GM15510 (cell line): ENCODE results near the gene UBXN4.

Experiments used
- POLR2A ChIP-seq: IDR thresholded peaks from 3 replicates; pipeline ENCODE4 v1.6.1; 2011; ENCODE audit warnings: borderline replicate concordance; ENCODE audit not compliant: insufficient read length; ENCODE audit errors: extremely low read depth

Gene UBXN4

GRCh38 chr2:135744760-135745314 lies 3.2 kb downstream of the UBXN4 start:
- no peak for TF ChIP-seq POLR2A

GRCh38 chr2:135745545-135745944 lies 3.9 kb downstream of the UBXN4 start:
- no peak for TF ChIP-seq POLR2A

- TF ChIP-seq POLR2A: no peak
These were observed 13.9 kb downstream of the UBXN4 start for GRCh38 chr2:135755573-135755972.

DNA sequence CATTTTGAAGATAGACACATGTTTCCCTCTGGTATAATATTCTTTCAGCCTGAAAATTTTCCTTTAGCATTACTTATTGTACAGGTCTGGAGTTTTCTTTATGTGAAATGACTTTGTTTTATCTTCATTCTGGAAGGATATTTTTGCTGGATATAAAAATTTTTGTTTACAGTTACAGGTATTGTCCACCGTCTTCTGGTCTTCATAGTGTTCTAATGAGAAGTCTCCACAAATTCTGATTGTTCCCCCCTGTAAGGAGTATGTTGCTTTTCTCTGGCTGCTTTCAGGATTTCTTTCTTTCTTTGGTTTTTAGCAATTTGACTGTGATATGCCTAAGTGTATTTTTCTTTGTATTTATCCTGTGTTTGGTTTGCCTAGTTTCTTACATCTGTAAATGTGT lies 15.0 kb downstream of the UBXN4 start:
- TF ChIP-seq POLR2A: no peak

GRCh38 chr2:135762022-135762421 lies 20.4 kb downstream of the UBXN4 start:
- TF ChIP-seq POLR2A: no peak

DNA sequence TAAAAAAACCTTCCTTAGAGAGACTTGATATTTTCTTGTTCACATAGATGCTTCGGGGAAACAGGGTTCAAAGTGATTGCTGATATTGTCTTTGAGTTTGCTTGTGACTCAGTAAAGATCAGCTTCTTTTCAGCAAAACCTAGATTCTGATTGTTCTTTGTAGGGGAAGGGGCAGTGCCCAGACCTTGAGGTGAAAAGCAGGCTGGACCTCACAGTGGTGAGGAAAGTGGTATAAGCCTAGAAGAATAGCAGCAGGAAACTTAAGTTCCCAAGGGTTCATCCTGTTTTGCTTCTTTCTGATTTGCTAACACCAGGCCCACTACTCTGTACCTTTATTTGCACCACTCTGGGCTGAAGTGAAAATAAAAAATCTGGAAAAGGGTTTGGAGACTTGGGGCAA lies 20.9 kb downstream of the UBXN4 start:
- no peak for TF ChIP-seq POLR2A

DNA sequence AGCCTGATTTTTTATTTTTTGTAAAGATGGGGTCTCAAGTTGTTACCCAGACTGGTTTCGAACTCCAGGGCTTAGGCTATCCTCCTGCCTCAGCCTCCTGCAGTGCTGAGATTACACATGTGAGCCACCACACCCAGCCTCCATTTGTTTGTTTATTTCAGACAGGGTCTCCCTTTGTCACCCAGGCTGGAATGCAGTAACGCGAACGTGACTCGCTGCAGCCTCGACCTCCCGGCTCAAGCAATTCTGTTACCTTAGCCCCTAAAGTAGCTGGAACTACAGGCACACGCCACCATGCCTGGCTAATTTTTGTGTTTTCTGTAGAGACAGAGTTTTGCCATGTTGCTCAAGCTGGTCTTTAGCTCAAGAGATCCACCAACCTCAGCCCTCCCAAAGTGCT lies 27.2 kb downstream of the UBXN4 start:
- no peak for TF ChIP-seq POLR2A

GRCh38 chr2:135773319-135773718 lies 31.7 kb downstream of the UBXN4 start:
- TF ChIP-seq POLR2A: no peak

DNA sequence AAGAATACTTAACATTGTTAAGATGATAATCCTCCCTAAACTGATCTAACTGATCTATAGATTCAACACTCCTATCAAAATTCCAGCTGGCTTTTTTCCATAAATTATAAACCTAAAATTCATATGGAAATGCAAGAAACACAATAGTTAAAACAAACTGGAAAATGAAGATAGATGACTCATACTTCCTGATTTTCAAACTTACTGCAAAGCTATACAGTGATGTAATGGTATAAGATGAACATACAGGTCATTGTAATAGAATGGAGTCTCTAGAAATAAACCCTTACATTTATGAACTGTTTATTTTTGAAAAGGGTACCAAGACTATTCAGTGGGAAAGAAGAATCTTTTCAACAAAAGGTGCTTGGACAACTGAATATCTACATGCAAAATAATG lies 32.3 kb downstream of the UBXN4 start:
- TF ChIP-seq POLR2A: no peak

DNA sequence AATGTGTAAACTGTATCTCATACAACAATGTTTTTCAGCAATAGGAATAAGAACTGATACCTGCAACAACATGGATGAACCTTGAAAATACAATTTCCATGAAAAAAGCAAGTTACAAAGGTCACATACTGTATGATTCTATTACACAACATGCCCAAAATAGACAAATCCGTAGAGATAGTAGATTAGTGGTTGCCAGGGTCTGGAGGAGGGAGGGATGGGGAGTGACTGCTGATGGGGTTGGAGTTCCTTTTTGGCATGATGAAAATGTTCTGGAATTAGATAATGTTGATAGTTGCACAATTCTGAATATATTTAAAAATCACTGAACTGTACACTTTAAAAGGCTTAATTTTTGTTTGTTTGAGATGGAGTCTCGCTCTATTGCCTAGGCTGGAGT lies 33.8 kb downstream of the UBXN4 start:
- no peak for TF ChIP-seq POLR2A

DNA sequence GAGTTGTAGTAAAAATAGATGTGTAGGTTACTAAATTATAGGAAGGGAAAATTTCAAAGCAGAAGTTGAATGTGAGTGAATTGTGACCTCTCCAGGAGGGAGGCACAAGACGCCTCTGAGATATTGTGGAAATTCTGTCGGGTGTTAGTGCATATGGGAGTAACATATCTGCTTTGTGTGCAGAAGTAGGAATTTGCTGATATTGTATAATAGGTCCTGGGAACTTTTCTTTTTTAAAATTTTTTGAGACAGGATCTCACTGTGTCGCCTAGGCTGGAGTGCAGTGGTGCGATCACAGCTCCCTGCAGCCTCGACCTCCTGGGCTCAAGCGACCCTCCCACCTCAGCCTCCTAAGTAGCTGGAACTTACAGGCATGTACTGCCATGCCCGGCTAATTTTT lies 34.7 kb downstream of the UBXN4 start:
- no peak for TF ChIP-seq POLR2A

DNA sequence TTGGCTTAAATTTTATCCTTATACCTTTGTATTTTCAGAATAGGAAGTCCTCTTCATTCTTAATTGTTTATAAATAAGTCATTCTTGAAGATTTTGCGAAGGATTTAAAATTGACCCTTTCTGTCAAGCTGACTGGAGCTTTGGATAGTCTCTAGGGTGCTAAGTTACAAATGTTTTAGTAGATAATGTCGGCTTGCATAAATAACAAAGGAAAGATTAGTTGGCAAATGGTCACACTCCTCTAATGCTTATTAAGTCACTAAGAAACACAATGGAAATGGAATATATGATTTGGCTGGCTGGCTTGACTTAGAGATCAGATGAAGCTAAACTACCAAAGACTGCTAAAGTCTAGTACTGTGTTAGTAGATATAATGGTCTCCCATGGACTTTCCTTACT lies 40.6 kb downstream of the UBXN4 start:
- TF ChIP-seq POLR2A: no peak

GRCh38 chr2:135783439-135783838 lies 41.8 kb downstream of the UBXN4 start:
- no peak for TF ChIP-seq POLR2A

DNA sequence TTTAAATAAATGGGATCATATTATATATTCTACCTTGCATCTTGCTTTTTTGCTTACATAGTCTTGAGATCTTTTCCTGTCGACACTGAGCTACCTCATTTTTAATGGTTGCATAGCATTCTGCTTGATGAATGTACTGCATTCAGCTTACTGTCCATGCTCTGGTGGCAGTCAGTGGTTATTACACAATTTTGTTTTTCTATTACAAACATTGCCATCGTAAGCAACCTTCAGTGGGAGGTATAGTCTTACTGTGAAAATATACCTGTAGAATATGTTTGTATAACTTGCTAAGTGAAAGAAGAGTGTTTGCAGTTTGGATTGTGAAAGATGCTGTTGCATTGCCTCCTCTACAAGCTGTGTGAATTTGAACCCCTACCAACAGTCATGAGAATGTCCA lies 43.4 kb downstream of the UBXN4 start:
- TF ChIP-seq POLR2A: no peak

DNA sequence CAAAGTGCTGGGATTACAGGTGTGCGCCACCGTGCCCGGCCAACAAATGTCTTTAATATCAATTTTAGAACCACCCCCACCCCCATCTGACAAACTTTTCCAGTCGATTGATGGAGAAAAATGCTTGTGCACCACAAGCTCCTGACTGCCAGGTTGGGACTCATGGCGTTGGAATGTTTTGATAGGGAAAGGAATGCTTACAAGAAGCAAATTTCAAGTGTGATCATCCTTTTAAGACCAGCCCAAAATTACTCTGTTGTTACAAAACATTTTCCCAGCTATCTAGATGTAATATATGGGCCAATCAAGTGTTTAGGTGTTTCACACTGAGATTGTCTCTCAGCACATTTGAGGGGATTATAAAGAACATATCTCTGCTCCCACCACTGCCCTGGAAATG lies 45.2 kb downstream of the UBXN4 start:
- no peak for TF ChIP-seq POLR2A

DNA sequence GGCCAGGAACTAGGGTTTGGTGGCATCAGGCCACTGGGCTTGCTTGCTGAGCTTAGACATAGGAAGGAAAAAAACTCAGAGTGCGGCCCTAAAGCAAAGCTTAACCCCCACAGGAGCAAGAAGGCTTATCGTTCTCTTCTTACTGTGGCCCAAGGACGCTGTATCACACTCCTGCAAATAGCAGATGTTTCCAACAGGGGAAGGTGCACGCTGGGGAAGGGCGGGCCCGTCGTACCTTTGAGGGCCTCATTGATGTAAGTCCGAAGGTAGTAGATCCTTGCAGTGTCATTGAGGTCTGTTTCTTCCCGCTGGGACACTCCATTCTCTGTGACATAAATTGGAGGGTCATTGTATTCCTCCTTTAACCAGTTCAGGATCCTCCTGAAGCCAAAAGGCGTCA lies 48.8 kb downstream of the UBXN4 start:
- no peak for TF ChIP-seq POLR2A

- no peak for TF ChIP-seq POLR2A
These were observed 49.9 kb downstream of the UBXN4 start for GRCh38 chr2:135791418-135792190.

DNA sequence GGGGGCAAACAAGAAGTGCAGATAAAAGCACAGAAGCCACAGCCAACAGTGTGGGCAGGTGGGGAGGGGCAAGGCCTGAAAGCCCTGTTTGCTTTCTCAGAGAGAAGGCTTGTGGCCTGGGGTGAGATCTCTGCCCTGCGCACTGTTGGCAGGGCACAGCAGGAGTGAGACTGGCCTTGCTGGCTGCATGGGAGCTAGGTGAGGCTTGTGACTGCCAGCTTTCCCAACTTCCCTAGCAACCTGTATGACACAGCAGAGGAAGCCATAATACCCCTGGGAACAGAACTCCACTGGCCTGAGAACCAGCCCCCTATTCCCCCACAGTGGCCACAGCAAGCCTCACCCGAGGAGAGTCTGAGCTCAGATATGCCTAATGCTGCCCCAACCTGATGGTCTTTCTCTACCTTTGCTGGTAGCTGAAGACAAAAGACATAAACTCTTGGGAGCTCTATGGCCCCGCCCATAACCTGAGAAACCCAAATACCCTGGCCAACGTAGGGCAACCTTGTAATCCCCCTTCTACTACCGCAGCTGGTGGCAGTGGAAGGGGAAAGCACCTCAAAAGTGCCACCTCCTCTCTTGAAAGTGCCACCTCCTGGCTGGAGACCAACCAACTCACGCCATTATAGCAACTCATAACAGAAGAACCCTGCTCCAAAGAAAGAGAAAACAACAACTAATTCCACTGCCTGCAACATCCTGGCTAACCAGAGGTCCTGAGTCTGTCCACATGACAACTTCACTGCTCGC lies 50.9 kb downstream of the UBXN4 start:
- no peak for TF ChIP-seq POLR2A
